ENCODE measurements around the gene LRRC51.
"Not testable (repeated sequence)": the region's sequence is repeated elsewhere in the genome, so short reads cannot be mapped to it uniquely, and the experiment has no call there.

LRRC51 gene

GRCh38 chr11:72139500-72139899 lies 58.9 kb downstream of the LRRC51 start:
- no peak for DNase-seq (ENCODE audit: low read depth in 2 of 2)

GRCh38 chr11:72140661-72141060 lies 60.0 kb downstream of the LRRC51 start:
- DNase-seq (ENCODE audit: low read depth in 2 of 2): no peak

GRCh38 chr11:72141066-72141465 lies 60.4 kb downstream of the LRRC51 start:
- DNase-seq (ENCODE audit: low read depth in 2 of 2): no peak

GRCh38 chr11:72142086-72142485 lies 61.4 kb downstream of the LRRC51 start:
- DNase-seq (ENCODE audit: low read depth in 2 of 2): not testable (repeated sequence)

- DNase-seq (ENCODE audit: low read depth in 2 of 2): not testable (repeated sequence)
Observed at GRCh38 chr11:72142543-72142942, 61.9 kb downstream of the LRRC51 start.

- DNase-seq (ENCODE audit: low read depth in 2 of 2): no peak
Observed at GRCh38 chr11:72144807-72145565, 64.3 kb downstream of the LRRC51 start.
